ENCODE measurements around the gene SEPTIN7.

The SEPTIN7 gene

GRCh38 chr7:35757574-35757973 lies 43.3 kb upstream of the SEPTIN7 start:
- H3K27me3 ChIP-seq: no peaks in the 10 kb centered on the region
- no peak for TF ChIP-seq CTCF (IDR thresholded peaks at IDR 0.05)
- H3K36me3 ChIP-seq: no peaks in the 10 kb centered on the region
- no peak overlapping the region for H3K4me3 ChIP-seq (ENCODE audit: low read depth in 1 of 2, low read length in 1 of 2)
- H3K27ac ChIP-seq: no peak overlapping the region
- H3K4me1 ChIP-seq (ENCODE audit: control insufficient read depth in 1 of 2, insufficient read depth in 1 of 2, low read depth in 1 of 2, low read length in 1 of 2): no peaks in the 10 kb centered on the region
- H3K9me3 ChIP-seq: no peaks in the 10 kb centered on the region

GRCh38 chr7:35758421-35758820 lies 42.4 kb upstream of the SEPTIN7 start:
- Histone ChIP-seq H3K4me1 (ENCODE audit: control insufficient read depth in 1 of 2, insufficient read depth in 1 of 2, low read depth in 1 of 2, low read length in 1 of 2) (no peaks in the 10 kb centered on the region), H3K27me3 (no peaks in the 10 kb centered on the region), H3K27ac (no peak overlapping the region), H3K9me3 (no peaks in the 10 kb centered on the region), H3K4me3 (ENCODE audit: low read depth in 1 of 2, low read length in 1 of 2) (no peak overlapping the region), H3K36me3 (no peaks in the 10 kb centered on the region)
- TF ChIP-seq CTCF (IDR thresholded peaks at IDR 0.05): no peak

- Histone ChIP-seq H3K27ac (no peak overlapping the region), H3K4me1 (ENCODE audit: control insufficient read depth in 1 of 2, insufficient read depth in 1 of 2, low read depth in 1 of 2, low read length in 1 of 2) (no peaks in the 10 kb centered on the region), H3K27me3 (no peaks in the 10 kb centered on the region), H3K36me3 (no peaks in the 10 kb centered on the region), H3K9me3 (no peaks in the 10 kb centered on the region), H3K4me3 (ENCODE audit: low read depth in 1 of 2, low read length in 1 of 2) (no peak overlapping the region)
- TF ChIP-seq CTCF (IDR thresholded peaks at IDR 0.05): no peak
Measured at GRCh38 chr7:35760143-35760745, 40.6 kb upstream of the SEPTIN7 start.

GRCh38 chr7:35761871-35762677 lies 38.8 kb upstream of the SEPTIN7 start:
- TF ChIP-seq CTCF (IDR thresholded peaks at IDR 0.05): no peak
- Histone ChIP-seq H3K4me1 (ENCODE audit: control insufficient read depth in 1 of 2, insufficient read depth in 1 of 2, low read depth in 1 of 2, low read length in 1 of 2) (no peaks in the 10 kb centered on the region), H3K27me3 (no peaks in the 10 kb centered on the region), H3K4me3 (ENCODE audit: low read depth in 1 of 2, low read length in 1 of 2) (no peak overlapping the region), H3K27ac (no peak overlapping the region), H3K9me3 (no peaks in the 10 kb centered on the region), H3K36me3 (no peaks in the 10 kb centered on the region)

GRCh38 chr7:35762781-35763180 lies 38.1 kb upstream of the SEPTIN7 start:
- H3K4me3 ChIP-seq (ENCODE audit: low read depth in 1 of 2, low read length in 1 of 2): no peak overlapping the region
- H3K27ac ChIP-seq: no peak overlapping the region
- no peaks in the 10 kb centered on the region for H3K27me3 ChIP-seq
- no peaks in the 10 kb centered on the region for H3K36me3 ChIP-seq
- TF ChIP-seq CTCF (IDR thresholded peaks at IDR 0.05): no peak
- H3K4me1 ChIP-seq (ENCODE audit: control insufficient read depth in 1 of 2, insufficient read depth in 1 of 2, low read depth in 1 of 2, low read length in 1 of 2): no peaks in the 10 kb centered on the region
- H3K9me3 ChIP-seq: no peaks in the 10 kb centered on the region

Data from neutrophil (primary cell).